Measurements from ENCODE around the gene VEGFA.

Gene VEGFA

DNA sequence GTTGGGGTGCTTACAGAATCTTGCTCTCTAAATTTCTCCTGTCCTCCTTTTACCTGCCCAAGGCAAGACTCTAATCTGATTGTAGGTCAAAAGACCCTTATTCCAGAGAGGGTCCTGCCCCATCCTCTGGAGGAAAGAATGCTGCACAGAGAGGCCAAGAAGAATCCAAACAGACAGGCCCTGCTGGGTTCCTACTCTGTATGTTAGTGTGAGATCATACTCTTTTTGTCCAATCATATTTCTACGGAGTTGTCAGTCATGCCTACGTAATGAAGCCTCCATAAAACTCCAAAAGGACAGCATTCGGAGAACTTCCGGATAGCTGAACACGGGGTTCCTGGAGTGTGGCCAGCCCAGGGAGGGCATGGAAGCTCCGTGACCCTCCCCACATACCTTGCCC is 50.5 kb downstream of the VEGFA start:
- no peak for DNase-seq (ENCODE audit: low read depth in 1 of 2, low spot score in 1 of 2)

DNA sequence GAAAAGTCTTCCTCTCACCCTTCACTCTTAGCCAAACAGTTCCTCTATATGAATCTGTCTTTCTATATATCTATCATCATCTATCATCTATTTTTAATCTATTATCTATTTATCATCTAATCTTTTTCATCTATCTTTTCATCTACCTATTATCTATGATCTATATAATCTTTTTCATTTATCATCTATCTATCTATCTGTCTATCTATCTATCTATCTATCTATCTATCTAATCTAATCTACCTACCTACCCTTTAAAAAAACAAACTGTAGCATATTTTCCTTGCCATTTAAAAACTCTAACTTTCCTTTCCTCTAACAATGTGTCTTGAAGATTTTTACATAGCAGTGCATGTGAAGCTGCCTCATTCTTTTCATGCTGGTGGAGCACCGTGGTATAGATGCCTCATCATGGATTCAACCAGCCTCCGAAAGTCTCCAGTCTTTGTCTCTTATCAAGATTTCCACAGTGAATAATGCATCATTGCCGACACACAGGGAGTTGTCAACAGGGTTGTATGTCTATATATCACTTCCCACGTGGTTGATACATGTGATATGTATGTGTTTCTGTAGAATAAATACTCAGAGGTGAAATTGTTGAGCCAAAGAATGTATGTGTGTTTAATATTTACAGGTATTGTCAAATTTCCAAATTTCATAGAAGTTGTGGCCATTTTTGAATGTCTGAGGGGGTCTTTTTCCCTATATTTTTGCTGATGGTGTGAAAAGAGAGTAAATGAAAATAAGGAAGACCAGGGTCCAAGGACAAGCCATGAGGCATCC is 51.3 kb downstream of the VEGFA start:
- DNase-seq (ENCODE audit: low read depth in 1 of 2, low spot score in 1 of 2) = no peak

DNA sequence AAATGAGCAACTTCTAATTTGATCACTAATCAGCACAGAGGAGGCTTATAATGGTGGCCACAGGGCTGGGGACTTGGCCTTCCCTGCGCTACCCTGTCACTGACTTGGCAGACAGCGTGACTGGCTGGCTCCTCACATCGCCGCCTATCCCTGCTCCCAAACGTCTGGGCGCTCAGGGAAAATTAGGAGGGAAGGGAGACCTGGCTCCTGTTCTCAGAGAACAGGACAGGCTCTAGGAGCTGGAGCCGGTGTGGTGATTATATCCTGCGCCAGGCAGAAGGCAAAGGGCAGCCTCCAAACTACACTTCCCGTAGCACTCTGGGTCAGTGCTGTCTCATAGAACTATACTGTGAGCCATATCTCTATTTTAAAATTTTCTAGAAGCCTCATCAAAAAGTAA is 53.4 kb downstream of the VEGFA start:
- DNase-seq (ENCODE audit: low read depth in 1 of 2, low spot score in 1 of 2) = no peak

DNA sequence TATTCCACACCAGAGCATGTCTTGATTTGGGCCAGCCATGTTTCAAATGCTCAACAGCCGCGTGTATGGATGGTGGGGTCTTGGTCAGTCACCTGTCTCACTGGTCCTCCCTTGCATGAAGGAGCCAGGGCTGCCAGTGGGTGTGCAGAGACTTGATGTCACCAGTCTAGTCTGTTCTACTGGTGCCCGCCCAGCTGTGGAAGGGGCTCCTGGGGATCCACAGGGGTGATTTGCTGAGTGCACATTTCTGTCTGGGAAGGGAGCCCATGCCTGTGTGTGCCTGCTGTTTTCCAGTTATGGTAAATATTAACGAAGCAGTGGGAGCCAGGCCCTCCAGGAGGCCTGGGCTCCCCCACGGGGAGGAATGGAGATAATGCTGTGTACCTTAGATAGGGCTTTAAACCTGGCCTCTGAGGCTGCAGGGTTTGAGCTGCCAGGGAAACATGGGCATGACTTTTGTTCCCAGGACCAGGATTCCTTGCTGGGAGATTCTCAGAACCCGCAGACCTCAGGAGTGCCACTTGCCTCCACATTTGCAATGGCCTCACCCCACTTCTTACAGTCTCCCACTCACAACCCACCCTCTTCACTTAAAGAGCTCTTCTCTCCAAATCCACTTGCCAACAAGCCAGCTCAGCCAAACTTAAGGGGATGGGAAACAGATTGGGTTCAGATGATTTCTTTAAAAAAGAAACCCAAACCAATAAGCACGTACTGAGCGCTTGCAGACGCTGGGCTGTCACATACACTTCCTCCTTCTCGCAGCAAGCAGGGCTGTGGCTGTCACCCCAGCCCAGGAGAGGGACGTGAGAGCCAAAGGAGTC is 54.1 kb downstream of the VEGFA start:
- no peak for DNase-seq (ENCODE audit: low read depth in 1 of 2, low spot score in 1 of 2)

DNA sequence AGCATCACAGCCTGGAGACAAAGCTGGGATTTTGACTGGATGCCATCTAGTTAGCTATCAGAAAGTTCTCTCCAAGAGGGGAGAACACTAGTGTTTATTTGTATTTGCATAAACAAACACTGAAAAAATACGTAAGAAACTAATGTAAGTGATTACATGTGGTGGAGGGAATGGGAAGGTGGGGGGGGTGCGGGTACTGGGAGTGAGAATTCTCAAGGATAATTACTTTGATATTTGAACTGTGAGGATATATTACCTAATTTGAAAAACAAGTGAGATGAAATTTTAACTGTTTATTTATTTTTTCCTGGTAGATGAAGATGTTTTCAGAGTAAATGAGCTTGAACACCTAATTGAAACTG is 54.7 kb downstream of the VEGFA start:
- no peak for DNase-seq (ENCODE audit: low read depth in 1 of 2, low spot score in 1 of 2)

DNA sequence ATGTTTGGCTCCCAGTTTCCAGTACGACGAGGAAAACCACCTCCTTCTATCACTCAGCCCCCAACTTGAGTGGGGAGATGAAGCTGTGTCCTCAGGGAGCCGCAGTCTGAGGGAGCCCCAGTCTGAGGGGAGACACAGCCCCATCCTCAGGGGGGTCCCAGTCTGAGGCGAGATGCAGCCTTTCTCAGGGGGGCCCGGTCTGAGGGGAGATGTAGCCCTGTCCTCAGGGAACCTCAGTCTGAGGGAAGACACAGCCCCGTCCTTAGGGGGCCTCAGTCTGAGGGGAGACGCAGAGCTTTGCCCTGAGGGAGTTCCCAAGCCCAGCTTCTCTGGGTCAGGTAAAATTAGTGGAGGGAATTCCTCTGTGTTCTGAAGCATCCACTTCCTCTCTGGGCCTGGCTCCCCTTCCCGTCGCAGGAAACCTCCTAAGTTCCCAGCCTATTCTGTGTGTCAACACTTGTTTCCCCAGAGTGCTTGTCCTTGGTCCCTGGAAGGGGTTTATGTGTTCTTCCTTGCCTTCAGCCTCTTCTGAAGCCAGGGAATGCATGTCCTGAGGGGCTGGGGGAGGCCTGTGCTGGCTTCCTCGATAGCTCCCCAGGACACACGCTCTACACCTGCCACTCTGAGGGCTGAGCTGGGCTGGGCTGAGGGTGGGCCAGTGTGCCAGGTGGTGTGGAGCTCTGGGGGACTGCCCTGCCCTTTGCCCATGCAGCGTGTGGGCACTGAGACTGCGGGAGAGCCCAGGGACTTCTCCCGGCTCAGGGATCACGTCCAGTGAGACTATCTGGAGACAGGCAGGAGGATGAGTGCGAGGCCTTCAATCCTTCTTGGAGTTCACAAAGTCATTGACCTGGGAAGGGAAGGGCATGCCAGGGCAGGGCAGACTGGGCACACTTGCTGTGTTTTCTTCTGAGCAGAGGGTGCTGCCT is 55.4 kb downstream of the VEGFA start:
- DNase-seq (ENCODE audit: low read depth in 1 of 2, low spot score in 1 of 2) = no peak

DNA sequence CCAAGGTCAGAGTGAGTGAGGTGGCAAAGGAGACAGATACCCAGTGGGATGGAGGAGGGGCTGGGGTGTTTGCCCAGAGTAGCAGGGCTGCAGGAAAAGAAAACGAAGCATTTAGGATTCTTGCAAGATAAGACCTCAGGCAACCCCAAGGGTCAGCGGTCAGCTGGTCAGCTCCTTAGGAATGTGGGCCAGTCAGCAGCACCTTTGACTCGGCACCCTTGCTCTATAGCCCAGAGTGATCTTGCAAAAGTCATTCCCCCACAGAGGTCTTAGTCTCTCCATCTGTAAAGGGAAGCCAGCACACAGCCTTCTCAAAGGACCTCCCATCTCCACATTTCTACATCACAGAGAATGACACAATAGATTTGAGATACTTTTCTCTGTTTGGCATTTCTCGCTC is 56.7 kb downstream of the VEGFA start:
- no peak for DNase-seq (ENCODE audit: low read depth in 1 of 2, low spot score in 1 of 2)

DNA sequence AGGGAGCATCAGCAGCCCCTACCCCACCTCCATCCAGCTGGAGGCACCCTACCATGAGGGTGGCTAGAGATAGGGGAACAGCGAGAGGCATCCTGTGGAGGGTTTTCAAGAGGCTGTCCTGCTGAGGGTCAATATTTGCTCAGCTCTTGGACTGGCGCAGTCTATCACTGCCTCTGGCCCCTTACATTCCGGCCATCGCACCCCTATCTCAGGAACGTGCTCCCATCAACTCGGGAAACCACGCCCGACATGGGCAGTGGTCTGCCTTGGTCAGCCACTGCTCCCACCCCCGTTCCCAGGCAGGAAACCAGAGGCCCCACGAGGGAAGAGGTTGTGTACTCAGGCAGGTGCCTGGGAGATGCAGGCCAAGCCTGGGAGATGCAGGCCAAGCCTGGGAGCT is 57.9 kb downstream of the VEGFA start:
- DNase-seq (ENCODE audit: low read depth in 1 of 2, low spot score in 1 of 2) = no peak

DNA sequence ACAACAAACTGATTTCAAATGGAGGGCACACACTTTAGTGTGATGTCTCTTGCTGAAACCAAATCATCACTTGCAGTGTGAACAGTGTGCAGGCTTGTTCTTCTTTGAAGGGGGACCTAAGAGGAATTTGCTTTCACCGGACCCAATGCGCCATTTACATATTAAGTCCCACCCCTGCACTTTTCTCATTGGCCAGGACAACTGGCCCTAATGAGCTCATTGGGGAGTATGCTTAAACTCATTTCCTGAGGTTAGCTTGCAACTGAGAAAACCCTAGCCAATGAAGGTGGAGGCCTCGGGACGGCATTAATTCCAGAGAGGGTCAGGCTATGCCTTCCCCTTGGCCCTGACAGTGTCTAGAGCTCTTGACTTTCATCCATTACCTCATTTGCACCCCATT is 58.7 kb downstream of the VEGFA start:
- DNase-seq (ENCODE audit: low read depth in 1 of 2, low spot score in 1 of 2) = no peak

DNA sequence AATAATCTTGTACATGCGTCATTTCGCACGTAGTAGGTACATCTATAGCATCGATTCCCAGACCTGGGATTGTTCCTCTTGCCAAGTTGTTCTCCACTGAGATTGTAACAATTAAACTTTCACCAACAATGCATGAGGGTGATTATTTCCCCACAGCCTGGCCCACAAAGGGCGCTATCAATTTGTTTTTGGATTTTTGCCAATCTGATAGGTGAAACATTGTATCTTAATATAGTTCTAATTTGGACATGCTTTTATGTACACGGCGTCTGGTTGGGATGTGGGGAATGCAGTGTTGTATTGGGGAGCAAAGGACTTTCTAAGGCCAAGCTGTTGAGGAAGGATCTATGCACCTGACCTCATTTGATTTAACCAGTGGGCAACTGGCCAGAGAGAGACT is 59.5 kb downstream of the VEGFA start:
- DNase-seq (ENCODE audit: low read depth in 1 of 2, low spot score in 1 of 2) = no peak

DNA sequence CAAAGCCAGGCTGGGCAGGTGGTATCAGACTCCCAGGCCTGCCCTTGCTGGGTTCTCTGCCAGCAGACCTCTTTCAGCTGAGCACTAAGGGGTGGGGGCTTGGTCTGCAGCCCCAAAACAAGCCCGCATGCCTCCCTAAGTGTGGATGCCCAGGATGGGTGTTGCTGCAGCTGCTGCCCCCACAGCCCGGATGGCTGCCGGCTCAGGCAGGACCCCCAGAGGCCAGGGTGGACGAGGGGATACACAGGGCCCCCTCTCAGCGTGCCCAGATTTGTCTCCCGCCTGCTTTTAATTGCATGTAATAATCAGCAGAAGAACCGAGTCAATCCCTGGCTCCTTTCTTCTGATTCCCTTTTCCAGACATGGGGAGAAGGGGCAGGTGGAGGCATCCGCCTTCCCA is 60.8 kb downstream of the VEGFA start:
- DNase-seq (ENCODE audit: low read depth in 1 of 2, low spot score in 1 of 2) = no peak

DNA sequence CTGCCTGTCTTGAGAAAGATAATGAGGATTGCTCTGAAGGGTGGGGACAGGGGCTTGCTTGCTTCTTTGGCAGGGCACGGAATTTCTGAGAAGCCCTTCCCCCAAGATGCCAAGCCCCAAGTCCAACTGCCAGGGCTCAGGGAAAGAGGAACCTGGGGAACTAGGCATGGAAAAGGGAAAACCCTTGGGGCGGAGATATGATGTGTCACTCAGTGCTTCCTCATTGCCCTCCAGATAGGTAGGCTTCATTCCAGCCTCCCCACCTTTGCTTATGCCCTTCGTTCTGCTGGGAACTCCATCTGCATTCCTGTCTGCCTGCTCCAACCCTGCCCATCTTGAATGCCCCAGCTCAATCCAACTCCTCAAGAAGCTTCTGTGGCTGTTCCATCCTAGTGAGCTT is 61.2 kb downstream of the VEGFA start:
- DNase-seq (ENCODE audit: low read depth in 1 of 2, low spot score in 1 of 2) = no peak

DNA sequence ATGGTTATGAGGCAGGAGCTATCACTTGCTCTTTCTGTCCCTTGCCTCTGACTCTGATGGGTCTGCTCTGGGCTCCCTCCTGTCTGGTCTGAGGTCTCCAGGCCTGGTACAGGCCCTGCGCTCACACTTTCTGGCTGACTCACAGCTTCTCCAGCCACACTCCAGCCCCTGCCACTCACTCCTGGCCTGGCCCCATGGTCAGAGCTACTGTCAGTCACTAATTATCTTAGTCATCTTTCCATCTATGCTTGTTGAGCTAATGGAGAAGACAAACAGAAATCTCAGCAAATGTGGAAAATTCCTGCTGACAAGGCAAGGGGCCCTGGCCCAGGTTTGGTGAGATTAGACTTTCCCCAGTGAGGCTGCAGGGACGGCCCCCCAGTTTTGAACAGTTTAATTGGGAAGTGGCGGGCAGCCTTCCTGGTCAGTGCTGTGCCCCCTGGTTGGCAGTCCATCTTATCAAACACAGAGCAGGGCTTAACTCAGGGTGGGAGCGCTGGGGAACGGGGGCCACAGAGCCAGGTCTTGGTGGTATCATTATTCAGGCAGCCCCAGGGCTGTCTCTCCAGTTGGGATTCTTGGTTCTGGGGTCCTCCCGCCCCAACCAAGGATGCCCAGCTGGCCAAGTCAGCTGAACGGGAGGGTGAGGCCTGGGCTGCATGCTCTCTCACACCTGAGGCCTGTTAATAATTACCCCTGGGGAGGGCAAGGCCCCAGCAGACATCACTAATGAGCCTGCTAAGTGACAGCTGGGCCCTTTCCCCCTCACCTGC is 63.4 kb downstream of the VEGFA start:
- DNase-seq (ENCODE audit: low read depth in 1 of 2, low spot score in 1 of 2) = no peak

DNA sequence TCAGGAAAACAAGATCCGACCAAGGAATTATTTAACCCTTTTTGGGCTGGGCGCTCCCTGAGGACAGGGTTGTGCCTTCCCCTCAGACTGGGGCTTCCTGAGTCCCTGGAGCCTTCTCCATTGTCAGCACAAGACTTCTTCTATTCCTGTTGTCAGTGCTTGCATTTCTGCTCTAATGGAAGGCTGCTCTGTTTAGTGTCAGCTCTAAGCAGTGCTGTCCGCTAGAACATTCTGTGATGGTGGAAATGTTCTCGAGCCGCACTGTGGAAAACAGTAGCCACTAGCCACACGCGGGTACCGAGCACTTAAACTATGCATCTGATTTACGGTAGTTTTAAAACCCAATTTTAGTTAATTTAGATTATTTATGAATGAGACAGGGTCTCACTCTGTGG is 64.0 kb downstream of the VEGFA start:
- DNase-seq (ENCODE audit: low read depth in 1 of 2, low spot score in 1 of 2) = no peak

DNA sequence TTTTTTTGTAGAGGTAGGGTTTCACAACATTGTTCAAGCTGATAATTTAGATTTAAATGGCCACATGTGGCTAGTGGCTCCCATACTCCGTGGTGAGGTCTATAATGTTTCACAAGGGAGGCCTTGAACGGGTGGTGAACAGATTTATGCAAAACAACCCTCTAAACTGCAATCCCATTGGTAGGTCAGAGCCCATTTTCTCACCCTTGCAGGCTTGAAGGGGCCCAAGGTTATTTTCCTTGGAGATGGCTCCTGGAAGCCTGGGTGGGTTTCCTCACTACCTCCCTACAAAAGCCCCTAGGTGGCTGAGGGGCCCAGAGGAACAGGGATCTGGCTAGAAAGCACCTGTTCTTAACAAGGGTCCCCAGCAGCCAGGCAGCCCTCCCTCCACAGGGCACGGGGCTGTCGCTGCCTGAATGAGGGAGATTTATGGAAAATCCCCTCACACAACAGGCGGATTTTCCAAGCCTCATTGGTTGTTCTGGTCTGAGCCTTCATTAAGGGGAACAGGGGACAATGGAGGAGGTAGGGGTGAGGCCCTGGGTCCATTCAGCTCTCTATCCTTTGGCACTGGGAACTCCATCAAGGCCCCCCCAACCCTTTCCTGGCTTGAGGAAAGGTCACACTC is 64.6 kb downstream of the VEGFA start:
- no peak for DNase-seq (ENCODE audit: low read depth in 1 of 2, low spot score in 1 of 2)

DNA sequence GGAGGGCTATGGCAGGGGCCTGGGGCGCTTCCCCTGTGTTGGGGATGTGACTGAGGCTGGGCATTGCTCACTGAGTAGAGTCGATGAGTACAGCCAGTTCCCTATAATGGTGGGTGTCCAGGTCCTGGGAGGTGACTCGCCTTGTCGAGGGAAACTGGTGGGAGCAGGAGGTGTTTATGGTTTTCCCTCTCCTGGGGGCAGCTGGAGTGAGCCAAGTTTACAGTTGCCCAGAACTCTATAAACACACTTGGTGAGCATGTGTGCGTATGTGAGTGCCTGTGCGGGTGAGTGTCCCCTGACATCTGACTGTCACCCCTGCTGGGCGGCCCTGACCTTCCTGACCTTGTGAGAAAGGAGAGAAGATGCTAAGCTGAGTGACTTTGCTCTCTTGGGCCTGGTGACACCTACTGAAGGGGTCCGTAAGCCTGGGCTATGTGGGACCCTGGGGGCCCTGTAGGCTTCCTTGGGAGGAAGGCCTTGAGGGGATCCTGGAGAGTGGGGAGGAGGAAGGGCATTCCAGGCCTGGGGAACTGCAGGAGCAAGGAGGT is 65.9 kb downstream of the VEGFA start:
- no peak for DNase-seq (ENCODE audit: low read depth in 1 of 2, low spot score in 1 of 2)
